HFFc6 (cell line): ENCODE measurements around the gene TMEM91. TPM values are rescaled to one million over a fixed set of nuclear protein-coding genes. Genes with fewer than 3 reads are reported as not detected.

Experiments used
- DNase-seq: peaks from one replicate; pipeline ENCODE4 v3.0.0-alpha.2; 2018
- H3K27ac Mint-ChIP-seq: 2 replicates; pipeline ENCODE4 v1.8.0; 2020; ENCODE audit warnings: mild to moderate bottlenecking, mixed read lengths
- H3K27me3 Mint-ChIP-seq: 2 replicates; pipeline ENCODE4 v1.8.0; 2021; ENCODE audit warnings: mild to moderate bottlenecking, moderate library complexity, mixed read lengths; ENCODE audit not compliant: insufficient read depth
- H3K36me3 Mint-ChIP-seq: 2 replicates; pipeline ENCODE4 v1.8.0; 2021; ENCODE audit warnings: low read depth, mixed read lengths
- H3K4me1 Mint-ChIP-seq: 2 replicates; pipeline ENCODE4 v1.8.0; 2020; ENCODE audit warnings: low read depth, mixed read lengths
- H3K4me3 Mint-ChIP-seq: 2 replicates; pipeline ENCODE4 v1.8.0; 2020; ENCODE audit warnings: mild to moderate bottlenecking, moderate library complexity, mixed read lengths
- H3K9me3 Mint-ChIP-seq: 2 replicates; pipeline ENCODE4 v1.8.0; 2020; ENCODE audit warnings: mild to moderate bottlenecking, mixed read lengths
- CTCF ChIP-seq: fragments of 200-600 bp; sonication (generic); IDR thresholded peaks from 2 replicates; pipeline ENCODE4 v1.5.0; 2021; ENCODE audit warnings: antibody characterized with exemption, mild to moderate bottlenecking
- total RNA-seq, 6 experiments: library from RNA; stranded (reverse); fragmentation: NEBNext Ultra II Directional; extraction: Animal tissue kit (Norgen Biotek cat#: 25700); gene quantifications; 2 replicates in 1 of 6; 3 replicates in 5 of 6; pipeline ENCODE4 v1.2.3, GENCODE V29; 2021

The TMEM91 gene
- total RNA-seq, 6 experiments from 2014 or later: 1.4 to 2.6 (median 1.7) TPM

GRCh38 chr19:41398598-41398997, 22.3 kb downstream of the TMEM91 start:
- no peak for DNase-seq
- Mint-ChIP-seq H3K4me1 (peaks cover 44% of the 10 kb centered on the region), H3K36me3 (no peaks in the 10 kb centered on the region), H3K9me3 (no peaks in the 10 kb centered on the region), H3K27ac (peak overlapping the region; percentile 100), H3K4me3 (peak overlapping the region; percentile 98), H3K27me3 (no peaks in the 10 kb centered on the region)
- no peak for TF ChIP-seq CTCF

DNA sequence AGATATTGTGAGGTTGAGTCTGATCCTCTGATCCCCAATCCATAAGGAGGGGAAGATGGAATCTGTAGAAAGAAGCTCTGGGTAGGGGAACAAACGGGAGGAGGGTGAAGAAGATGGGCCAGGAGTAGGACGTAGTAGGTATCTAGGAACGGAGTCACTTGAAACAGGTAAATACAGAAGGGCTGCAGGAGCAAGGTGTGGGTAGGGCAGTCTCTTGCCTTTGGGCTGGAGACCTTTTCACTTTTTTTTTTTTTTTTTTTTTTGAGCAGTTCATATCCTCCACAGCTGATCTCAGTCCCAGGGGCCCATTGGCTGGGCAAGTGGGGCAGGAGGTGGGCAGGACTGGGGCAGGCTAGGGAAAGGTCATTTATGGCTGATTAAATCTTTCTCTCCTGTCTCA, 22.8 kb downstream of the TMEM91 start:
- Mint-ChIP-seq H3K4me3 (peak overlapping the region; percentile 98), H3K36me3 (no peaks in the 10 kb centered on the region), H3K27ac (peak overlapping the region; percentile 100; the same call in 1 of the 2 replicates), H3K27me3 (no peaks in the 10 kb centered on the region), H3K4me1 (peaks cover 44% of the 10 kb centered on the region), H3K9me3 (no peaks in the 10 kb centered on the region)
- TF ChIP-seq CTCF: no peak
- no peak for DNase-seq

GRCh38 chr19:41399525-41399924, 23.2 kb downstream of the TMEM91 start:
- H3K4me3 Mint-ChIP-seq: peak overlapping the region; percentile 59
- no peak overlapping the region for H3K27ac Mint-ChIP-seq
- H3K36me3 Mint-ChIP-seq: no peaks in the 10 kb centered on the region
- no peaks in the 10 kb centered on the region for H3K9me3 Mint-ChIP-seq
- no peak for TF ChIP-seq CTCF
- H3K27me3 Mint-ChIP-seq: no peaks in the 10 kb centered on the region
- H3K4me1 Mint-ChIP-seq: peaks cover 44% of the 10 kb centered on the region
- DNase-seq: no peak

- TF ChIP-seq CTCF: no peak
- Mint-ChIP-seq H3K4me1 (peaks cover 29% of the 10 kb centered on the region), H3K36me3 (no peaks in the 10 kb centered on the region), H3K27ac (no peak overlapping the region; the same call in 1 of the 2 replicates), H3K4me3 (no peak overlapping the region), H3K27me3 (no peaks in the 10 kb centered on the region; the same call in 1 of the 2 replicates), H3K9me3 (no peaks in the 10 kb centered on the region)
- no peak for DNase-seq
These were observed 25.1 kb downstream of the TMEM91 start for GRCh38 chr19:41401483-41401882.

DNA sequence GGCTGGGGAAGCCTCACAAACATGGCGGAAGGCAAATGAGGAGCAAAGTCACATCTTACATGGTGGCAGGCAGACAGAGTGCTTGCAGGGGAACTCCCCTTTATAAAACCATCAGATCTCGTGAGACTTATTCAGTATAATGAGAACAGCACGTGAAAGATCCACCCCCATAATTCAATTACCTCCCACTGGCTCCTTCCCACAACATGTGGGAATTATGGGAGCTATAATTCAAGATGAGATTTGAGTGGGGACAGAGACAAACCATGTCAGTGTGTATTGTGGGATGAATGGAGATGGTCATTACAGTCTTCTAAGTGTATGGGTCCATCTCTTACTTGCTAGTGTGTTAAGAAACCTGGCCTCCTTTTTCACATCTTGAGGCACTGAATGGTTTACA, 25.7 kb downstream of the TMEM91 start:
- TF ChIP-seq CTCF: no peak
- Mint-ChIP-seq H3K4me3 (no peak overlapping the region), H3K27ac (no peak overlapping the region), H3K36me3 (no peaks in the 10 kb centered on the region), H3K27me3 (no peaks in the 10 kb centered on the region; the same call in 1 of the 2 replicates), H3K9me3 (no peaks in the 10 kb centered on the region), H3K4me1 (peaks cover 26% of the 10 kb centered on the region)
- DNase-seq: no peak
